NCI-H2081 (cell line): ENCODE results near the gene SLC20A1.
A peak's percentile ranks its signal among the peaks of the same experiment; 100 is the strongest.
"Not testable (repeated sequence)": the region's sequence is repeated elsewhere in the genome, so short reads cannot be mapped to it uniquely, and the experiment has no call there.

Source experiments
- DNase-seq, 2 experiments: peaks; one replicate each; lab custom pipeline; 2025; lab: John Stamatoyannopoulos, UW

SLC20A1 gene

DNA sequence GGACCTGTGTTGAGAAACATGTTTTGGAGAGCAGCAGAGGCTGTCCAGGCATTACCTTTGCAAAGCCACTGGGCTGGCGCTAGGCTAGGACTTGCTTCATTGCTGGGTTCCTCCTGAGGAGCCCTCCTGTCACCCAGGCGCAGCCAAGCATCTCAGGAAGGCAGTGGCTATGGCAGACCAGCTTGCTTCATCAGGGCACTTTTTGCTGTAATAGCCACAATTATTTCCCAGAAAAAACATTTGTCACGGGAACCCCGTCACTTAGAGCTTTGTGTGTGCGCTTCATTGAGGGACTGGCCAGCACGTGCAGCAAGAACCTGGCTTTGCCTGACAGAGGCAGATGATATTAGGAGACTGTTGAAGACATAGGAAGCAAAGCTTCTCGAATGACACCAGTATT lies 36.4 kb downstream of the SLC20A1 start:
- DNase-seq: no peak

DNA sequence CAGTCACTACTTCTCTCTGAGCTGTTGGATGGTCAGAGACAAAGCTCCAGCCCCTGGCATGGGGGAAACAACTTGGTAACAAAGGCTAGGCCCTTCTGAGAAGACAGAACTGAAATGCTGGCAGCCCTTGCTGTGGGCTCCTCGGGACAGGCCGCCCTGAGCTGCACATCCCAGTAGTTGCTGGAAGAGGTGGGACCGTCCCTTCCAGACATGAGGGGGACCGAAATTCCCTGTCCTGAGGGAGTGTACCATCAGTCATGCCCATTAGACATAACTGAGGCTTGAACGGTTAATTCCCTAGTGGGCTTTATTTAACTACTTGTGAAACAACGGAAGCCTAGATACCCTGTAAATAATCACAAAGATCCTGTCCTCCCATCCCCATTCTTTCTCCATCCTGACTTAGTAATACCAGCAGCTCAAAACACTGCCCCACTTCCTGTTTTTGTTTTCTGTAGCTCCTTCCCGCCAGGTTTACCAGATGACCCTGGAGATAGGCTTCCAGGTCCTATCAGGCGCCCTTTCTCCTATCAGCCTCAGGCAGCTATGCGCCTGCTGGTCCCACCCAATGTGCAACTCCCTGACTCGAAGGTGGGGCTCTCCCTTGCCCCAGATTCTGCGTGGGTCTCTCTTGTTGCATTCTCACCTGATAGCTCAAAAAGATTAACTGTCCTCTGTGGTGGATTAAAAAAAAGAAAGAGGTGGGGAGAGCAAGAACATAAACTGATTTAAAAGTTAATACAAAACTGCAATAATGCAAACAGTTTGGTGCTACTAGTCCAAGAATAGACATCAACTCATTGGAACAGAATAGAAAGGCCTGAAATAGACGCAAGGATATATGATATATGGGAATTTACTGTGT lies 38.0 kb downstream of the SLC20A1 start:
- DNase-seq: no peak

- DNase-seq: no peak
These were observed 38.7 kb downstream of the SLC20A1 start for GRCh38 chr2:112684415-112684775.

GRCh38 chr2:112685271-112685884 lies 39.6 kb downstream of the SLC20A1 start:
- DNase-seq: no peak

- DNase-seq: no peak
These were observed 40.8 kb downstream of the SLC20A1 start for GRCh38 chr2:112686348-112687217.

- DNase-seq: no peak
These were observed 41.8 kb downstream of the SLC20A1 start for GRCh38 chr2:112687522-112687921.

- no peak for DNase-seq
These were observed 42.5 kb downstream of the SLC20A1 start for GRCh38 chr2:112688086-112688880.

- DNase-seq: peak; percentile 14 to 21
These were observed 45.2 kb downstream of the SLC20A1 start for GRCh38 chr2:112690853-112691401.

- DNase-seq: no peak
These were observed 46.1 kb downstream of the SLC20A1 start for GRCh38 chr2:112691881-112692281.

GRCh38 chr2:112692495-112692911 lies 46.8 kb downstream of the SLC20A1 start:
- no peak for DNase-seq

DNA sequence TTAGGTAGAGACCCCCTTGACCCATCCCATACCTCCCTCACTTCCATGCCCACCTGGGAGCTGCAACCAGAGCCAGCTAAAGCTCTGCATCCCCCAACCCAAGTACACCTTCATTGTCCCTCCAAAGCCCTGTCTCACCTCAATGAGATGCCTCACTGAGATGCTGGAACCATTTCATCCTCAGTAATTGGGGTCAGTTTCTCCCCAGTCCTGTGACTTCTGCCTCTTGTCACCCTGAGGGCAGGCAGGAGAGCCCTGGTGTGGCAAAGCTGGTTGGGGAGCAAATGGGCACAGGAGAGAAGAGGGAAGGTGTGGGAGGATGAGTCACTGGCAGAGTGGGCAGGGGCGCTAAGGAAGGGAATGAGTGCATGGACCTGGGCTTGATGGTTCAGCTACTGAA lies 47.2 kb downstream of the SLC20A1 start:
- no peak for DNase-seq

DNA sequence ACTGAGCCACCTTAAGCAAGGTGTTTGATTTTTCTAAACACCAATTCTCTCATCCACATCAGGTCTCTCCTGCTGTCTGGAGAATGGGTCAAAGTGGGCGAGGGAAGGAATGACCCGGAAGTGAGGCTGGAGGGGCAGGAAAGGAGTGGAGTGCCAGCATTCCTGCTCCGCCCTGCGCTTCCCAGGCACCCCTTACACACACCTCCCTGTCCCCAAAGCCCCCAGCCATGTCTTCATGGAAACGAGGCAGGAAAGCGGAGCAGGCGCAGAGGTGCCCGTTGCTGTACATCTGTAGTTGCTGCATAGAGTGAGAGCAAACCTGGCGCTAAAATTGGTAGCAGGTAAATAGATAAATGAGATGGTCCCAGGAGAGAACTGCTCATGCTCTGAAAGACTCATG lies 47.9 kb downstream of the SLC20A1 start:
- DNase-seq: no peak

DNA sequence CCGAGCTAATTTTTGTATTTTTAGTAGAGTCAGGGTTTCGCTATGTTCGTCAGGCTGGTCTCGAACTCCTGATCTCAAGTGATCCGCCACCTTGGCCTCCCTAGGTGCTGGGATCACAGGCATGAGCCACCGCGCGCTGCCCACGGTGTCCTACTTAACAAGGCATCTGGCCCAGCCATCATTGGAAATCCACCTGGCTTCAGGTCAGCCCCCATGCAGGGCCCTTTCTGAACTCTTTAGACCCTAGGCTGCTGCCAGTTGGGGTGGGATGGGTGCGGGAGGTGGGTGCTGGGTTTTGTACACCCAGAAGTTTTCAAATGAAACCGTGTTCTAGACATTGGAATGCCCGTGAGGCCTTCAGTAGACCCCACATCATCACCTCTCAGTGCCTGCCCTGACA lies 48.4 kb downstream of the SLC20A1 start:
- no peak for DNase-seq

GRCh38 chr2:112698834-112699515 lies 53.2 kb downstream of the SLC20A1 start:
- DNase-seq: no peak

DNA sequence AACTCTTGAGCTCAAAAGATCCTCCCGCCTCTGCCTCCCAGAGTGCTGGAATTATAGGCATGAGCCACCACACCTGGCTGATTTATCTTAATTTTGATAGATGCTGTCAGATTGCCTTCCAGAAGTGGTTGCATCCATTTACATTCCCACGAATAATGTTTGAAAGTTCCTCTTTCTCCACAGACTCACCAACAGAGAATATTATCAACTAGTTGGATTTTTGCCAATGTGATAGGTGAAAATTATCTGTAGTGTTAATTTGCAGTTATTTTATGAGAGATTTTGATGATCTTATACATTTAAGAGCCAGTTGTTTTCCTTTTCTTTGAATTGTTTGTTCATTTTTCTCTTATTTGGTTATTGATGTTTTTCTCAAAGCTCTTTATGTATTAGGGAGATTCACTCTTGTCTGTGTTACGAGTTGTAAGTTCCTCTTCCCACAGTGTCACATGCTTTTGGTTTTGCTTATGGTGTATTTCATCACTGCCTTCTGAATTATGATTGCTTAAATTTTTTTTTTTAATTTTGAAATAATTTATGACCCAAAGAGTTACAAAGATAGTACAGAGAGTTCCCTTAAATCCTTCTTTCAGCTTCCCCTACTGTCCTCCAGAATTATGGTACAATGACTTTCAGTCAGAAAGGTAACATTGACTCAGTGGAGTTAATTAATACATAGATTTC lies 54.4 kb downstream of the SLC20A1 start:
- no peak for DNase-seq

DNA sequence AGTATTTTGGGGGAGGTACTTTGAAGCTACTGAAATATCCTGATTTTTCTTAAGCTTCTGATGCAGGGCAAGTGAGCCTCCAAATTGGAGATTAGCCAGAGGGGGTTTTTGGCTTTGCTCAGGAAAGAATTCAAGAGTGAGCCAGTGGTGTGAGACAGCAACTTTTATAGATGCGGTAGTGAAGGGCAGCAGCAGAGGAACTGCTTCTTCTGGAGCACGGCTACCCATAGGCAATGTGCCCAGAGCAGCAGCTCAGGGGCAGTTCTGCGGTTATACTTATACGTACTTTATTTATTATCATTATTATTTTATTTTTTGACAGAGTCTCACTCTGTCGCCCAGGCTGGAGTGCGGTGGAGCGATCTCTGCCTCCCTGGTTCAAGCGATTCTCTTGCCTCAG lies 55.3 kb downstream of the SLC20A1 start:
- no peak for DNase-seq

DNA sequence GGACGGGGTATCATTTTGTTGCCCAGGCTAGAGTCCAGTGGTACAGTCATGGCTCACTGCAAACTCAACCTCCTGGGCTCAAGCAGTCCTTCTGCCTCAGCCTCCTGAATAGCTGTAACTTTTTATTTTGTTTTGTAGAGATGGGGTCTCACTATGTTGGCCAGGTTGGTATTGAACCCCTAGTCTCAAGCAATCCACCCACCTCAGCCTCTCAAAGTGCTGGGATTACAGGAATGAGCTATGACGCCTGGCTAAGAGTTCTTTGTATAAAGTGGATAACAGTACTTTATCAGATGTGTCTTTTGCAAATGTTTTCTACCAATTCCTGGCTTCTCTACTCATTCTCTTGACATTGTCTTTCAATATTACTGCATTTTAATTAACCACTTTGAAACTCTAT lies 57.9 kb downstream of the SLC20A1 start:
- no peak for DNase-seq

DNA sequence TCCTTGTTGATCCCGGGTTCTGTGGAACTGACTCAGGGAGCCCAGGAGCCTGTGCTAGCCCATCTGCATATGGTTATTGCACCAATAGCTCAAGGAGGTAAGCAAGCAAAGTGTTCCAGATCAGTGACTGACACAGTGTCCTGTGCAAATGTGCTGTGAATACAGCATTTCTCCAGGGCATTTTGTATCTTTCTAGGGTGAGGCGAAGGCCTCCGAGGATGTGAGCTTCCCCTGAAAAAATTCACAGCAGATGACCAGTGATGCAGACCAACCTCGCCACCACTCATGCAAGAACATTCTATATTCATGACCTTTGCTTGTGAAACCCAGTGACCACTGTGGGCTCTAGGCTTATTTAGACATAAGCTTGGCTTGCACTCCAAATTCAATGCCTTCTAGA lies 59.8 kb downstream of the SLC20A1 start:
- no peak for DNase-seq

DNA sequence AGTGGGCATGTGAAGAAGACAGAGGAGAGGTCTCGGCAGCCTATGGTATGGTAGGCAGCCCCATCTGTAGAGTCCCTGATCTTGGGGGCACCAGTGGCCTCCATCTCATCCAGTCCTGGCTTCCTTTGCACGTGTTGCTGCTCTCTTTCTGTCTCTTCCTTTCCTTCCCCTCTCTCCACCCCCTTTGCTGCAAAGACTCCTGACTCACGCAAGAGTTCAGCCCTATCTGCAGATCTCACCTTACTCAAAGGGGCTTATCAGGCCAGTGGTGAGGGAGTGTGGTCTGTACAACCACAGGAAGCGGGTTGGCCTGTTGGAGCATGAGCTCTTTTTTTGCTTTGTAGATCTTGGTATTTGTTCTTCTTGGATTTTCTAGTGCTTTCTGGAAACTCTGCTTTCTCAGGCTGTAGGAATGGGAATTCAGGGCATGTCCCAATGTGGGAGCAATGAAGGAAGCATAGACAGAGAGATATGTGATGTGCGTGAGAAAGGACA lies 60.5 kb downstream of the SLC20A1 start:
- no peak for DNase-seq

GRCh38 chr2:112706947-112707346 lies 61.2 kb downstream of the SLC20A1 start:
- DNase-seq: not testable (repeated sequence)
